LNCAP (cell line): ENCODE measurements around the gene GNB1.

Experiments used
- TF ChIP-seq, protein P1 (sequence below): fragments of 450-650 bp; IDR thresholded peaks from 2 replicates; pipeline ENCODE4 v1.5.1; 2017; ENCODE audit warnings: mild to moderate bottlenecking

Gene GNB1

DNA sequence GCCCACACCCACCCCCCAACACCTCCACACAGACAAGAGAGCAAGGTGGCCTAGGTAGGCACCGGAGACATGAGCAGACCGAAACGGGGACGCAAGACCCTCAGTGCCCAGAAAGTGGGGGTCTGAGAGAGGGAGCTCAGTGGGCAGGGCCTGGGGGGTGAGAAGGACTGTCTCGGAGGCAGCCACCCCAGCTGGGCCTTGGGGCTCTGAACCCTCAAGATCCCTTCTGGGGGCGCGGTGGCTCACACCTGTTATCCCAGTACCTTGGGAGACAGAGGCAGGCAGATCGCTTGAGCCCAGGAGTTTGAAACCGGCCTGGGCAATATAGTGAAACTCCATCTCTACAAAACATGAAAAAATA lies 9.1 kb upstream of the GNB1 start:
- TF ChIP-seq, protein P1, sequence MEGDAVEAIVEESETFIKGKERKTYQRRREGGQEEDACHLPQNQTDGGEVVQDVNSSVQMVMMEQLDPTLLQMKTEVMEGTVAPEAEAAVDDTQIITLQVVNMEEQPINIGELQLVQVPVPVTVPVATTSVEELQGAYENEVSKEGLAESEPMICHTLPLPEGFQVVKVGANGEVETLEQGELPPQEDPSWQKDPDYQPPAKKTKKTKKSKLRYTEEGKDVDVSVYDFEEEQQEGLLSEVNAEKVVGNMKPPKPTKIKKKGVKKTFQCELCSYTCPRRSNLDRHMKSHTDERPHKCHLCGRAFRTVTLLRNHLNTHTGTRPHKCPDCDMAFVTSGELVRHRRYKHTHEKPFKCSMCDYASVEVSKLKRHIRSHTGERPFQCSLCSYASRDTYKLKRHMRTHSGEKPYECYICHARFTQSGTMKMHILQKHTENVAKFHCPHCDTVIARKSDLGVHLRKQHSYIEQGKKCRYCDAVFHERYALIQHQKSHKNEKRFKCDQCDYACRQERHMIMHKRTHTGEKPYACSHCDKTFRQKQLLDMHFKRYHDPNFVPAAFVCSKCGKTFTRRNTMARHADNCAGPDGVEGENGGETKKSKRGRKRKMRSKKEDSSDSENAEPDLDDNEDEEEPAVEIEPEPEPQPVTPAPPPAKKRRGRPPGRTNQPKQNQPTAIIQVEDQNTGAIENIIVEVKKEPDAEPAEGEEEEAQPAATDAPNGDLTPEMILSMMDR: no peak

DNA sequence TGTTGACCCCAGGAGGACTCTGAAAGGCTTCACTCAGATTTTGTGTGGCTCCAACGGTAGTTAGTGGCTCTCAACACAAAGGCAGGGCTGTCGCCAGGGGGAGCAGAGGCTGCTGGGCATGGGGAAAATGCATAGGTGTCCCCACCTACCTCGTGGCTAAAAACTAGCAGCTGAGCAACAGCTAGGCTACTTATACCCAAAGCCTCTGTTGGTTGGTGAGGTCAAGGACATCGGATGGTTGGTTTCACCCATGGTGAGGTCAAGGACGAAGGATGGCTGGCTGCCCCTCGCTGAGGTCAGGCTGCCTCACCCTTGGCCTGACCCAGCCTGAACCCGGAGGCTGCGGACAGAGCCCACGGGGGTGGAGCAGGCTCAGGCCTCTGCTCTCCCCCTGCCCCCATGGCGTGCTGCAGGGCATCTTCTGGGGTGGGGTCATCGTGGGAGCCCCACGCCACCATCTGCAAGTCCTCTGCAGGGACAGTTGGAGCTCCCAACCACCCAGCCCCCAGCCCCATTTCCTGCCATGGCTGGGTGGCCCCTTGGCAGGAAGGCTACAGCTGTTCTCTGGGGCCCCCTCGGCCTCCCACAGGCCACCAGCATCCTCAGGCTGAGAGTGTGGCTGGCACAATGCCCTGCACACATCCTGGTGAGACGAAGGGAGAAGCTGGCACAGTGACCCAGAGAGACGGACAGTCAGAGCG lies 8.5 kb upstream of the GNB1 start:
- TF ChIP-seq, protein P1: no peak

DNA sequence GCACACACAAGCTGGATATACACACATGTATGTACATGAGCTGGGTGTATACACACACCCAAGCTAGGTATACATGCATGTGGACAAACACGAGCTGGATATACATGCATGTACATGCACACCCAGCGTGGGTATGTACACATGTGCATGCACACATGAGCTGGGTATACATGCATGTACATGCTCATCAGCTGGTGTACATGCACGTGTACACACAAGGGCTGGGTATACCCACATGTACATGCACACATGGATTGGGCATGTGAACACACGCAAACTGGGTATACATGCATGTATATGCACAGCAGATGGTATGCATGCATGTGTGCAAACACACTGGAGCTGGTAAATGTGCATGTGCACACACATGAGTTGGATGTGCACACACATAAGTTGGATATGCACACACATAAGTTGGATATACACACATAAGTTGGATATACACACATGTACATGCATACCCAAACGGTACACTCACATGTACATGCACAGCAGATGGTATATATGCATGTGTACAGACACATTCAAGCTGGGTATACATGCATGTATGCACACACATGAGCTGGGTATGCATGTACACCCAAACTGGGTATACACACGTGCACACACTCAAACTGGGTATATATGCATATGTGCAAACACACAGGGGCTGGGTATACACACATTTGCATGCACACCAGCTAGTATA lies 7.5 kb upstream of the GNB1 start:
- TF ChIP-seq, protein P1: no peak

DNA sequence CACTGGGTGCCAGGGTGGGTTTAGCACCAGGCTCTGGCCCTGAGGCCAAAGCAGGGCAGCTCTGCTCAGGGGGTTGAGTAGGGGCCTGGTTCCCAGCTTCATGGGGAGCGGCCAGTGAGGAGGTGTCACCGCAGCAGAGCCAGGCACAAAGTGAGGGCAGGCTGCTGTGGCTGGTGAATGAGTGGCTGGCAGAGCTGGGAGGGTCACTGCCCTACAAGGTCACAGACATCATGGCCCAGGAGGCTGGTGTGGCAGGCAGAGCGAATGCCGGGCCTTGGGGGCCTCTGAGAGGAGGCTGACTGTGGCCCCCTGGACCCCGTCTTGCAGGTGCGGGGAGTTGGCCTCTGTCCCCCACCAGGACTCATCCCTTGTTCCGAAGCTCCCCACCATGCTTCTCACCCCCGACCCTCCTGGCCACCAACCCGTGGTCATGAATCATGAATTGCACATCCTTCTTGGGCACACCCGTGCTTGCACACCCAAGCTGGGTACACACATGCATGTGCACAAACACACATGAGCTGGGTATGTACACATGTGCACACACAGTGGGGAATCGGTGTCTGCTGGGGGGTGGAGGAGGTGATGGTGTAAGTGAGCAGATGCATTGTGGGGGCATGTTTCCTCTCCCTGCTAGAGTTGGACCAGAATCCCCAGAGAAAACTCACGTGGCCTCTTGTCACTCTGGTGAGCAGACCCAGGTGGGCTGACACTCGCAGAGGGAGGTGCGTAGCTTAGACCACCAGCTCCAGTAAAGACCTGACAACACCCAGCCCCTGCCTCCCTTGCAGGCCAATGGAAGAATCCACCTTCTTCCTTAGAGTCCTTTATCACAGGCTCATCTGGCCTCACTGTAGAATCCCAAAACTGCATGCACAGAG lies 4.8 kb upstream of the GNB1 start:
- TF ChIP-seq, protein P1: no peak

DNA sequence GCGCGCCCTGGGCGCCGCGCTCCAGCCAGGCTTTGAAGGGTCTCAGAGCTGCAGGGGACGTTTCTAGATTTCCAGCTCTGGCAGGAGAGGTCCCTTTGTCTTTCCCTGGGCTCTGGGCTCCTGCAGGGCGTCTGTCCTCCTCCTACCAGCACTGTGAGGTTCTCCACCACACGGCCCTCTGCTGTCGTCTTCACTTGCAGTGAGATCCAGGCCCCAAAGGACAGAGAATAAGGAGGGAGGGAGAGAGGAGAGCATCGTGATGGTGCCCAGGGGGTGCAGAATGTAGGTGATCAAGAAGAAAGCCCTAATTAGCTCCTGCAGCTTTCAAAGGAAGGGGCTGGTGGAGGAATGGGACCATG lies 4.2 kb upstream of the GNB1 start:
- TF ChIP-seq, protein P1: no peak

DNA sequence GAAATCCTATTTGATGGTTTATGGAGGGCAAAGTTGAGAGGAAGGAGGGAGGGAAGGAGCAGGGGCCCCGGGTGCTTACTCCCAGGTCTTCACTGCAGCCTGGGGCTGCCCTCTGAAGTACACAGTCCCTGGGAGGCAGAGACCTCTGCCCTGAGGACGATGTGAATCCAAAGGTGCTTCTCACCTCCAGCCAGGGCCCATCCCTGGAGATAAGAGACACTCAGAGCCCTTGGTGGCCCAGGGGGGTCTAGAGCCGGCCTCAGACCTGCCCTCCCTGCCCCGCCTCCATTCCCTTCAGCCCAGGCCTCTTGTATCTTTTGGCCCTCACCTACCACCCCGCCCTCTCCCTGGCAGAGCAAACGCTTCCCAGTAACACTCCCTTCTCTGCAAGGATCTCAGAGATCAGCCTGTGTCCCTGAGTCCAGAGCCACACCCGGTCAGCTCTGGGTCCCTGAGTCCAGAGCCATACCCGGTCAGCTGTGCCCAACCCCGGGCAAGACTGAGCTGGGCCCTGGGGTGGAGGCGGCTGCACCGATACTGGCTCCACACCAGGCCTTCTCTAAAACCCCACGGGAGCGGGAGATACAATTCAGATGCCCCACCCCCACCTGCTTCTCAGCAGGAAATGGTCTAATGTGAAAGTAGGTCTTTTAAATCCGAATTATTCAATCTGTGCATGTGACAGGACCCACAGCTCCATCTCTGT lies 3.6 kb upstream of the GNB1 start:
- TF ChIP-seq, protein P1: no peak

DNA sequence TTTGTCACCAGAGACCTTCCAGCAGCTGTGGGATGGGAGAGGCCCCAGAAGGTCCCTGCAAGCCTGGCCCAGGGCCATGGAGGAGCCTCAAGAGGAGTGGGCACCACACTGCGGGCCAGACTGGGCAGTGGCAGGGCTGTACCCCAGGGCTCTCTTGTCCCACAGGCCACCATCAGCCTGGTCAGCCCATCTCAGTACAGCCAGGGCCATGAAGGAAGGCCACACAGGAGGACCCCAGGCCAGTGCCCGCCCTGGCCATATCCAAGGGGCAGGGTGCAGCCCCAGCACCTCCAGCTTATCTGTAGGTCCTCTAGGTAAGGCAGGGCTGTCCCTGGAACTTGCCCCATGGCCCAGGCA lies 3.1 kb upstream of the GNB1 start:
- TF ChIP-seq, protein P1: no peak
